Measurements from ENCODE around the gene POU6F2. TPM values are rescaled to one million over a fixed set of nuclear protein-coding genes. Genes with fewer than 3 reads are reported as not detected.

Gene POU6F2
- total RNA-seq, 1 donor from 2014 or later, result 0.04 TPM

- H3K4me3 ChIP-seq (ENCODE audit: low read depth, low read length), result no peak overlapping the region
- H3K36me3 ChIP-seq (ENCODE audit: control insufficient read depth, insufficient read depth, low read length), result no peaks in the 10 kb centered on the region
- TF ChIP-seq CTCF (IDR thresholded peaks at IDR 0.05; ENCODE audit: insufficient read depth, low read length, poor library complexity, severe bottlenecking), result no peak
- DNase-seq (ENCODE audit: low read depth), result no peak
- no peaks in the 10 kb centered on the region for H3K27me3 ChIP-seq (ENCODE audit: control insufficient read depth, insufficient read depth, low read length)
Measured at GRCh38 chr7:39365751-39366295, 388.1 kb downstream of the POU6F2 start.

DNA sequence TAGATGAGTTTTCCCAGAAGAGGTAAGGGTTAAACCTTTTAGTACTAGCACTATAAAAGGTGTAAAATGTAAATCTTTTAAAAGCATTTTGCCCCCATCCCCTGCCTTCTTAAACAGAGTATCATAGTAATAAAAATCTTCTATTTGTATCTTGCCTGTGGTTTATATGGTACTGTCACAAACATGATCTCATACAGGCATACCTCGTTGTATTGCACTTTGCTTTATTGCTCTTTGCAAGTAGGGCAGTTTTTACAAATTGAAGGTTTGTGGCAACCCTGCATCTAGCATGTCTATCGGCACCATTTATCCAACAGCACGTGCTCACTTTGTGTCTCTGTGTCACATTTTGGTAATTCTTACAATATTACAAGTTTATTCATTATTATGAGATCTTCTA, 389.7 kb downstream of the POU6F2 start:
- Histone ChIP-seq H3K27me3 (ENCODE audit: control insufficient read depth, insufficient read depth, low read length) (no peaks in the 10 kb centered on the region), H3K36me3 (ENCODE audit: control insufficient read depth, insufficient read depth, low read length) (no peaks in the 10 kb centered on the region), H3K4me3 (ENCODE audit: low read depth, low read length) (no peak overlapping the region)
- no peak for DNase-seq (ENCODE audit: low read depth)
- TF ChIP-seq CTCF (IDR thresholded peaks at IDR 0.05; ENCODE audit: insufficient read depth, low read length, poor library complexity, severe bottlenecking), result no peak

GRCh38 chr7:39367943-39368342, 390.2 kb downstream of the POU6F2 start:
- no peak for DNase-seq (ENCODE audit: low read depth)
- Histone ChIP-seq H3K36me3 (ENCODE audit: control insufficient read depth, insufficient read depth, low read length) (no peaks in the 10 kb centered on the region), H3K27me3 (ENCODE audit: control insufficient read depth, insufficient read depth, low read length) (no peaks in the 10 kb centered on the region), H3K4me3 (ENCODE audit: low read depth, low read length) (no peak overlapping the region)
- TF ChIP-seq CTCF (IDR thresholded peaks at IDR 0.05; ENCODE audit: insufficient read depth, low read length, poor library complexity, severe bottlenecking), result no peak

GRCh38 chr7:39372383-39372782, 394.7 kb downstream of the POU6F2 start:
- Histone ChIP-seq H3K36me3 (ENCODE audit: control insufficient read depth, insufficient read depth, low read length) (no peaks in the 10 kb centered on the region), H3K27me3 (ENCODE audit: control insufficient read depth, insufficient read depth, low read length) (peaks cover 5% of the 10 kb centered on the region), H3K4me3 (ENCODE audit: low read depth, low read length) (no peak overlapping the region)
- no peak for DNase-seq (ENCODE audit: low read depth)
- no peak for TF ChIP-seq CTCF (IDR thresholded peaks at IDR 0.05; ENCODE audit: insufficient read depth, low read length, poor library complexity, severe bottlenecking)

DNA sequence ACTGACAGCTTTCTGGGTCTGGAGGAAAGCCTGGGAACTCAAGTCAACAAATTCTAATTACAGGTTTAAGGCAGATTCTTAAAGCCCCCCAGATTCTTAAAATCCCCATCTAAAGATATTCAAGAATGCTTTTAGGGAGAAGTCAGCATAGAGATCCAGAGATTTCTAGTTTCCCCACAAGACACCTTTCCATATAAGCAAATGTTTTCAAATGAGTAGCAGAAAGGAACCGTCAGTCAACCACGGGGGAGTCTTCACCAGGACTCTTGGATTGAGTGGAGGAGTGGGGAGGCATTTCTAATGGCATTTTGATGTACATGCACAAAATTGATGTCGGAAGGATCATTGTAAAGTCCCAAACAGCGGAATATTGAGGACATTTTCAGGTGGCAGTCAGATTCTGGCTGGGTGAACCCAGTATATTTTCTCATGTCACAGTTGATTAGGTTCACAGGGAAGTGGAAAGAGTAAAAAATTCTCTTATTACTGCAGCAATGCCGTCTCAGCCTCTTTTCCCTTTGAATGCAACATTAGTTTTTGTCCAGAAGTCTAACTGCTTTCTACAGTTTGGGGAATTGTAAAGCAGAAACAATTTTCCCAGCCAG, 396.8 kb downstream of the POU6F2 start:
- H3K27me3 ChIP-seq (ENCODE audit: control insufficient read depth, insufficient read depth, low read length), result peaks cover 5% of the 10 kb centered on the region
- no peak overlapping the region for H3K4me3 ChIP-seq (ENCODE audit: low read depth, low read length)
- TF ChIP-seq CTCF (IDR thresholded peaks at IDR 0.05; ENCODE audit: insufficient read depth, low read length, poor library complexity, severe bottlenecking), result no peak
- H3K36me3 ChIP-seq (ENCODE audit: control insufficient read depth, insufficient read depth, low read length), result no peaks in the 10 kb centered on the region
- DNase-seq (ENCODE audit: low read depth), result no peak
